ENCODE data around the gene PROP1. TPM values are rescaled to one million over a fixed set of nuclear protein-coding genes. Genes with fewer than 3 reads are reported as not detected.

Gene PROP1
- polyA plus RNA-seq, 1 experiment: not detected

Other genes starting within 250 kb of the PROP1 start
- not detected in 2 replicates for gene FAM153A, start 213.3 kb downstream of the PROP1 start, polyA plus RNA-seq (2011; rRNA removed)
- gene N4BP3, start 117.3 kb upstream of the PROP1 start, polyA plus RNA-seq (2011; rRNA removed): 0.02 and 0.04 TPM in 2 replicates
- gene RMND5B, start 134.8 kb upstream of the PROP1 start, polyA plus RNA-seq (2011; rRNA removed): 25.3 and 39.6 TPM in 2 replicates
- gene NHP2, start 157.6 kb upstream of the PROP1 start, polyA plus RNA-seq (2011; rRNA removed): 101 and 131 TPM in 2 replicates
- gene GMCL2, start 191.1 kb upstream of the PROP1 start, polyA plus RNA-seq (2011; rRNA removed): not detected in 2 replicates
- 59.3 and 80.3 TPM in 2 replicates for gene HNRNPAB, start 208.3 kb upstream of the PROP1 start, polyA plus RNA-seq (2011; rRNA removed)
- 34.3 and 48.5 TPM in 2 replicates for gene PHYKPL, start 236.6 kb upstream of the PROP1 start, polyA plus RNA-seq (2011; rRNA removed)

All from BJ (cell line).